ENCODE measurements around the gene CTPS1. TPM values are rescaled to one million over a fixed set of nuclear protein-coding genes. Genes with fewer than 3 reads are reported as not detected.

Gene CTPS1
- polyA plus RNA-seq, 1 donor (not counting 4 experiments of a cell fraction or from before 2014, with no cell fraction given), result 43.3 TPM

DNA sequence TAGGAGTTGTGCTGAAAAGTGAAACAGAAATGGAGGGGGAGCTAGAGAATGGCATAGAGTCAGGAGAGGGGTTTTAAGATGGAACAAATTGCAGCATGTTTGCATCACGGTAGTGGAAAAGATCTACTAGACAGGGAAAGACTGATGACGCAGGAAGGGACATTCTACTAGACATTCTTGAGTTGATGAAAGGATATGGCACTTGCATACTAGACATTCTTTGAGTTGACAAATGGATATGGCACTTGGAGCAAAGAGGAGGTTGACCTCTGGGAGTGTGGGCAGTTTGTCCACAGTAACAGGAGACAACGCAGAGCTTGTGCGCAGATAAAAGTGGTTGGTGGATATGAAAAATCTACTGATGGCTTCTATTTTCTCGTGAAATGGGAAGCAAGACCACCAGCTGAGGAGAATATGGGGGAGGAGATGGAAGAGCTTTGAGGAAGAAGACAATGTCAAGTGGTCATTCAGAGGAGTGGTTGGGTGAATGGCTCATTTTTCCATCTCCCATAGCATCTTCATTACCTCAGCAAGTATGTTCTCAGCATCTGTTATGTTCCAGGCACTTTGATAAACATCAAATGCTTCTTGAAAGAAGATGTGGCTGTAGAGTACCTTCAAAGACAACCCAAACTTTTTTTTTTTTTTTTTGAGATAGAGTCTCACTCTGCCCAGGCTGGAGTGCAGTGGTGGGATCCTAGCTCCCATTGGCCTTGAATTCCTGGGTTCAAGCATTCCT lies 2.4 kb upstream of the CTPS1 start:
- Histone ChIP-seq H3K27ac (ENCODE audit: control insufficient read depth, insufficient read depth, low read length) (no peak overlapping the region), H3K4me2 (ENCODE audit: control insufficient read depth, extremely low read depth, insufficient read depth, low read depth, low read length) (no peak overlapping the region), H3K27me3 (ENCODE audit: control insufficient read depth, extremely low read depth, insufficient read depth, low read length) (no peaks in the 10 kb centered on the region), H3K79me2 (ENCODE audit: control insufficient read depth, insufficient read depth, low read length) (peaks cover 22% of the 10 kb centered on the region), H3K4me1 (ENCODE audit: control insufficient read depth, extremely low read depth, insufficient read depth, low read length) (peaks cover 16% of the 10 kb centered on the region), H3K9ac (ENCODE audit: control insufficient read depth, extremely low read depth, insufficient read depth, low read length) (no peak overlapping the region), H3K9me3 (ENCODE audit: control insufficient read depth, low read depth, low read length) (no peaks in the 10 kb centered on the region), H3K36me3 (ENCODE audit: control insufficient read depth in 2 of 2, extremely low read depth in 1 of 2, insufficient read depth in 2 of 2, low read length in 2 of 2) (peaks cover 0 to 8% of the 10 kb centered on the region in 2 experiments), H2AFZ (ENCODE audit: control insufficient read depth, low read length) (no peak overlapping the region), H3K4me3 (ENCODE audit: control insufficient read depth in 2 of 3, extremely low read depth in 1 of 3, insufficient read depth in 2 of 3, low read depth in 1 of 3, low read length in 3 of 3) (no peak overlapping the region), H4K20me1 (ENCODE audit: control insufficient read depth, extremely low read depth, insufficient read depth, low read length) (peaks cover 9% of the 10 kb centered on the region), H3K9me1 (ENCODE audit: control insufficient read depth, extremely low read depth, insufficient read depth, low read length) (no peaks in the 10 kb centered on the region)
- dilution Hi-C loops (cut with MboI; ENCODE audit: extremely low pct_ligation_motif_present, low sequenced_read_pairs), result no loop called here
- DNase-seq (ENCODE audit: low read depth, low spot score) (no peak), FAIRE-seq (no peak)
- TF ChIP-seq CTCF (optimal IDR thresholded peaks at IDR 0.05 in 1 of 3, IDR thresholded peaks at IDR 0.05 in 1 of 3, conservative IDR thresholded peaks at IDR 0.05 in 1 of 3; ENCODE audit: extremely low read depth in 1 of 3, insufficient read depth in 2 of 3, low read length in 3 of 3) (no peak), EZH2 (IDR thresholded peaks at IDR 0.05; ENCODE audit: low read length) (no peak)

DNA sequence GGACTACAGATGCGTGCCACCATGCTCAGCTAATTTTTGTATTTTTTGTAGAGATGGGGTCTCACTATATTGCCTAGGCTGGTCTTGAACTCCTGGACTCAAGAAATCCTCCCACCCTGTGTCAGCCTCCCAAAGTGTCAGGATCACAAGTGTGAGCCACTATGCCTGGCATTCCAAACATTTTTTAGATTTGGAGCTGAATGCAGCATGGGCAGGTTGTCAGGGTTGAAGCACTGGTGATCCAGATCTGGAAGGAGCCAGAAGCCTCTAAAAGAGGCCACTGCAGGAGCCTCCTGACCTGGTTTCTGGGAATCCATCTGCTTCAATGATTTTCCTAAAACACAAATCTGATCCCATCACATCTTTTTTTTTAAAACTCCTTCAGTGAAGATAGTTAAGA lies 1.8 kb upstream of the CTPS1 start:
- TF ChIP-seq CTCF (optimal IDR thresholded peaks at IDR 0.05 in 1 of 3, IDR thresholded peaks at IDR 0.05 in 1 of 3, conservative IDR thresholded peaks at IDR 0.05 in 1 of 3; ENCODE audit: extremely low read depth in 1 of 3, insufficient read depth in 2 of 3, low read length in 3 of 3) (no peak), EZH2 (IDR thresholded peaks at IDR 0.05; ENCODE audit: low read length) (no peak)
- dilution Hi-C loops (cut with MboI; ENCODE audit: extremely low pct_ligation_motif_present, low sequenced_read_pairs), result no loop called here
- Histone ChIP-seq H3K4me3 (ENCODE audit: control insufficient read depth in 2 of 3, extremely low read depth in 1 of 3, insufficient read depth in 2 of 3, low read depth in 1 of 3, low read length in 3 of 3) (no peak overlapping the region), H3K9ac (ENCODE audit: control insufficient read depth, extremely low read depth, insufficient read depth, low read length) (no peak overlapping the region), H3K36me3 (ENCODE audit: control insufficient read depth in 2 of 2, extremely low read depth in 1 of 2, insufficient read depth in 2 of 2, low read length in 2 of 2) (peaks cover 0 to 8% of the 10 kb centered on the region in 2 experiments), H3K27ac (ENCODE audit: control insufficient read depth, insufficient read depth, low read length) (no peak overlapping the region), H4K20me1 (ENCODE audit: control insufficient read depth, extremely low read depth, insufficient read depth, low read length) (peaks cover 9% of the 10 kb centered on the region), H2AFZ (ENCODE audit: control insufficient read depth, low read length) (no peak overlapping the region), H3K9me3 (ENCODE audit: control insufficient read depth, low read depth, low read length) (no peaks in the 10 kb centered on the region), H3K4me1 (ENCODE audit: control insufficient read depth, extremely low read depth, insufficient read depth, low read length) (peaks cover 19% of the 10 kb centered on the region), H3K27me3 (ENCODE audit: control insufficient read depth, extremely low read depth, insufficient read depth, low read length) (no peaks in the 10 kb centered on the region), H3K79me2 (ENCODE audit: control insufficient read depth, insufficient read depth, low read length) (peaks cover 28% of the 10 kb centered on the region), H3K9me1 (ENCODE audit: control insufficient read depth, extremely low read depth, insufficient read depth, low read length) (no peaks in the 10 kb centered on the region), H3K4me2 (ENCODE audit: control insufficient read depth, extremely low read depth, insufficient read depth, low read depth, low read length) (no peak overlapping the region)
- DNase-seq (ENCODE audit: low read depth, low spot score), result no peak
- no peak for FAIRE-seq

Measured in keratinocyte (primary cell).